ENCODE data around the gene NELFCD. TPM values are rescaled to one million over a fixed set of nuclear protein-coding genes. Genes with fewer than 3 reads are reported as not detected.

The NELFCD gene
- total and polyA plus RNA-seq, 9 of the 15 experiments (the other 6 are each of a cell fraction or from before 2014, with no cell fraction given), result 11.7 to 163 (median 96.5) TPM

DNA sequence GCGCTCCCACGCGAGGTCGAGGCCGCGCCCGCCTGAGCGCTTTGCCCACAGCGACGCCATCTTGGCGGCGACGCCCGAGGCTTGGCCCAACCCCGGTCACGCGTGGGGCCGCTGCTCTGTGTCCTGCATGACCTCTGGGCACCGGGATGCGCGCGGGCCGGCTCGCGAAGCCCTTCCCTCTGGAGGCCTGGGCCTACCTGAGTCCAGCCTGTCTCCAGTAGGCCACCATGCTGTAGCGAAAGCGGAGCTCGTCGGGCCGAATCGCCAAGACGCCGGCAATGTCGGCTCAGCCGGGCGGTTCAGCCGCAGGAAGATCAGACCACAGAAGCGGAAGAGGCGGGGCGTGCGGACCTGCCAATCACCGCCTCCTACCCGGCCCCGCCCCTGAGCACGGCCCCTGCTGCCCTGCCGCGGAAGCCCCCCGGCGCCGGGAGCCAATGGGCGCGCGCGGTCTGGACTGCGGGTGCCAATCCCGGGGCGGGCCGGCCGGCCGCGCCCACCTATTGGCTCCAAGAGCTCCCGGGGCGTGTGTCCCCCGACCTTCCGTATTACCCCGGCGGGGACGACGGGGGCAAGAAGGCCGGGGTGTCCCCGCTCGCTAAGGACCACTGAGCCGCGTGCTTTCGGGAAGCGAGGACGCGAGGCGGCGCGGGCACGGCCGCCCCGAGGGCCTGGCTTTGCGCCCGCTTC is 51.1 kb downstream of the NELFCD start, which contains the start of gene ATP5F1E (continued):
- peak; percentile 97 for TF ChIP-seq KLF6 (CRISPR knock-in tag; IDR thresholded peaks at IDR 0.05; ENCODE audit: borderline replicate concordance)
- TF ChIP-seq ZNF232 (CRISPR knock-in tag; IDR thresholded peaks at IDR 0.05), result no peak
- TF ChIP-seq RBM39 (optimal IDR thresholded peaks at IDR 0.05; ENCODE audit: low read depth, low read length), result no peak
- no peak for TF ChIP-seq ZNF121 (CRISPR knock-in tag; conservative IDR thresholded peaks at IDR 0.05)
- no peak for TF ChIP-seq ZC3H4 (CRISPR knock-in tag; IDR thresholded peaks at IDR 0.05; ENCODE audit: borderline replicate concordance)
- TF ChIP-seq, protein P1, sequence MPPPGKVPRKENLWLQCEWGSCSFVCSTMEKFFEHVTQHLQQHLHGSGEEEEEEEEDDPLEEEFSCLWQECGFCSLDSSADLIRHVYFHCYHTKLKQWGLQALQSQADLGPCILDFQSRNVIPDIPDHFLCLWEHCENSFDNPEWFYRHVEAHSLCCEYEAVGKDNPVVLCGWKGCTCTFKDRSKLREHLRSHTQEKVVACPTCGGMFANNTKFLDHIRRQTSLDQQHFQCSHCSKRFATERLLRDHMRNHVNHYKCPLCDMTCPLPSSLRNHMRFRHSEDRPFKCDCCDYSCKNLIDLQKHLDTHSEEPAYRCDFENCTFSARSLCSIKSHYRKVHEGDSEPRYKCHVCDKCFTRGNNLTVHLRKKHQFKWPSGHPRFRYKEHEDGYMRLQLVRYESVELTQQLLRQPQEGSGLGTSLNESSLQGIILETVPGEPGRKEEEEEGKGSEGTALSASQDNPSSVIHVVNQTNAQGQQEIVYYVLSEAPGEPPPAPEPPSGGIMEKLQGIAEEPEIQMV (tag; conservative IDR thresholded peaks at IDR 0.05; ENCODE audit: low read depth), result 0 out of 2 replicates have a peak, but pooled peaks have one; percentile 44
- peak; percentile 98 for TF ChIP-seq E2F3 (CRISPR knock-in tag; IDR thresholded peaks at IDR 0.05)
- no peak for TF ChIP-seq ZNF3 (CRISPR knock-in tag; IDR thresholded peaks at IDR 0.05)
- peak; percentile 75; the same call in 1 of the 2 replicates for TF ChIP-seq TGIF2 (CRISPR knock-in tag; IDR thresholded peaks at IDR 0.05)
- TF ChIP-seq ZNF347 (CRISPR knock-in tag; IDR thresholded peaks at IDR 0.05; ENCODE audit: low read depth), result no peak
- TF ChIP-seq, protein P2, sequence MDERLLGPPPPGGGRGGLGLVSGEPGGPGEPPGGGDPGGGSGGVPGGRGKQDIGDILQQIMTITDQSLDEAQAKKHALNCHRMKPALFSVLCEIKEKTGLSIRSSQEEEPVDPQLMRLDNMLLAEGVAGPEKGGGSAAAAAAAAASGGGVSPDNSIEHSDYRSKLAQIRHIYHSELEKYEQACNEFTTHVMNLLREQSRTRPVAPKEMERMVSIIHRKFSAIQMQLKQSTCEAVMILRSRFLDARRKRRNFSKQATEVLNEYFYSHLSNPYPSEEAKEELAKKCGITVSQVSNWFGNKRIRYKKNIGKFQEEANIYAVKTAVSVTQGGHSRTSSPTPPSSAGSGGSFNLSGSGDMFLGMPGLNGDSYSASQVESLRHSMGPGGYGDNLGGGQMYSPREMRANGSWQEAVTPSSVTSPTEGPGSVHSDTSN (CRISPR knock-in tag; IDR thresholded peaks at IDR 0.05; ENCODE audit: low read depth), result peak; percentile 81
- TF ChIP-seq, protein P2 (tag; conservative IDR thresholded peaks at IDR 0.05; ENCODE audit: low read depth), result peak; percentile 77
- TF ChIP-seq CTBP1 (IDR thresholded peaks at IDR 0.05; ENCODE audit: borderline replicate concordance), result peak; percentile 74
- no peak for TF ChIP-seq ZNF197 (CRISPR knock-in tag; IDR thresholded peaks at IDR 0.05; ENCODE audit: low read depth)
- no peak for TF ChIP-seq SRSF7 (optimal IDR thresholded peaks at IDR 0.05; ENCODE audit: low read depth, low read length)
- TF ChIP-seq, protein P3, sequence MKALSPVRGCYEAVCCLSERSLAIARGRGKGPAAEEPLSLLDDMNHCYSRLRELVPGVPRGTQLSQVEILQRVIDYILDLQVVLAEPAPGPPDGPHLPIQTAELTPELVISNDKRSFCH (CRISPR knock-in tag; IDR thresholded peaks at IDR 0.05), result peak; percentile 79; the same call in 1 of the 2 replicates
- TF ChIP-seq, protein P3 (tag; IDR thresholded peaks at IDR 0.05), result peak; percentile 100
- no peak for TF ChIP-seq SRSF9 (IDR thresholded peaks at IDR 0.05; ENCODE audit: borderline replicate concordance, low read depth, low read length)
- TF ChIP-seq ZNF699 (CRISPR knock-in tag; IDR thresholded peaks at IDR 0.05; ENCODE audit: insufficient replicate concordance), result no peak
- TF ChIP-seq PHB2 (IDR thresholded peaks at IDR 0.05; ENCODE audit: low read depth), result no peak
- peak; percentile 71; the same call in 1 of the 2 replicates for TF ChIP-seq ZBTB7A (IDR thresholded peaks at IDR 0.05; ENCODE audit: borderline replicate concordance, control insufficient read depth, low read depth, low read length)
- TF ChIP-seq, protein P4, sequence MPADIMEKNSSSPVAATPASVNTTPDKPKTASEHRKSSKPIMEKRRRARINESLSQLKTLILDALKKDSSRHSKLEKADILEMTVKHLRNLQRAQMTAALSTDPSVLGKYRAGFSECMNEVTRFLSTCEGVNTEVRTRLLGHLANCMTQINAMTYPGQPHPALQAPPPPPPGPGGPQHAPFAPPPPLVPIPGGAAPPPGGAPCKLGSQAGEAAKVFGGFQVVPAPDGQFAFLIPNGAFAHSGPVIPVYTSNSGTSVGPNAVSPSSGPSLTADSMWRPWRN (IDR thresholded peaks at IDR 0.05; ENCODE audit: low read depth), result no peak
- no peak for TF ChIP-seq TCF7 (IDR thresholded peaks at IDR 0.05; ENCODE audit: borderline replicate concordance)
- no peak for TF ChIP-seq LARP7 (IDR thresholded peaks at IDR 0.05)
